GM18511 (cell line): ENCODE results near the gene ABHD6.
"Not testable (repeated sequence)": the region's sequence is repeated elsewhere in the genome, so short reads cannot be mapped to it uniquely, and the experiment has no call there.

Experiments used
- ATAC-seq: cut with Tn5 transposase; IDR thresholded peaks from one replicate; pipeline ENCODE4 v1.9.1; 2021; ENCODE audit warnings: mild to moderate bottlenecking, moderate library complexity; ENCODE audit not compliant: unreplicated experiment

Gene ABHD6

DNA sequence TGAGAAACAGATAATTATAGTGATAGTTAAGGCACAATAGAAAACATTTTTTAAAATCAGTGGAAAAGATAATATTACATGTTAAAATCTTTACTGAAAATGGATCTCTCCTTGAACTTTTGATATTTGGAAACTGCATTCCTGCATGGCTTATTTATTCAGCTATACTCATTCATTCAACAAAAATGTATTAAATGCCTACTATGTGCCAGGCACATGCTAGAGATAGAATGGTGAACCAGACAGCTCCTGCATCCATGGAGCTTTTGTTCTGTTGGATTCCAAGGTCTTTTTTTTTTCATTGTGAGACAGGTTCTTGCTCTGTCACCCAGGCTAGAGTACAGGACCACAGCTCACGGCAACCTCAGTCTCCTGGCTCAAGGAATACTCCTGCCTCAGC, 99.6 kb downstream of the ABHD6 start:
- no peak for ATAC-seq

DNA sequence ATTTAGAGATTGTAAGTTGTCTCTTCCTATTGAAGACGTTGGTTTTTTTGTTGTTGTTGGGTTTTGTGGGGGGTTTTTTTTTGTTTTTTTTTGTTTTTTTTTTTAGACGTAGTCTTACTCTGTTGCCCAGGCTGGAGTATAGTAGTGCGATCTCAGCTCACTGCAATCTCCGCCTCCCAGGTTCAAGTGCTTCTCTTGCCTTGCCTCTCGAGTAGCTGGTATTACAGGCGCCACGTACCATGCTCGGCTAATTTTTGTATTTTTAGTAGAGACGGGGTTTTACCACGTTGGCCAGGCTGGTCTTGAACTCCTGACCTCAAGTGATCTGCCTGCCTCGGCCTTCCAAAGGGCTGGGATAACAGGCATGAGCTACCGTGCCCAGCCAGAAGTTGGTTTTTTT, 101.6 kb downstream of the ABHD6 start:
- not testable (repeated sequence) for ATAC-seq

DNA sequence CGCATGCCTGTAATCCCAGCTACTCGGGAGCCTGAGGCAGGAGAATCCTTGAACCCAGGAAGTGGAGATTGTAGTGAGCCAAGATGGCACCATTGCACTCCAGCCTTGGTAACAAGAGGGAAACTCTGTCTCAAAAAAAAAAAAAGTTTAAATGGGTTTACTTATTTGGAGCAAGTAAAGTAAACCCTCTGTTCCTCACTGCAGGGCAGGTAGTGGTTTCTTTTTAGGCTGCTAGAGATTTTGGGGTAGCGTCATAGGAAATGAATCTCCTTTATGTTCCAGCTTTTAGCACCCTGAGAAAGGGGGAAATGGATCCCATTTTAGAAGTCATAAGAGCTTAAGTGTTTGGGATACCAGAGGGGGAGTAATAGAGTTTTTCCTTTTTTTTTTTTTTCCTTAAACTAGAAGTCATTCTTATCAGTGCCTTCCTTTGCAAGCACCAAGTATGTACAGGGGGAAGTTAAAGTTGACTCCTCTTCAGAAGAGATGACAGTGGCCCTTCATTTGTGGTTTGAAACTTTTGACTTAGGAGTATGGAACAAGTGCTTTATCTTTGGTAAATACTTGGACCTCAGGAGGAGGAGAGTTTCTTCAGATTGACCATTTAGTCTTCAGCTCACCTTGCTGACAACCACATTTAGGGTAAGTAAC, 103.1 kb downstream of the ABHD6 start:
- ATAC-seq: no peak

DNA sequence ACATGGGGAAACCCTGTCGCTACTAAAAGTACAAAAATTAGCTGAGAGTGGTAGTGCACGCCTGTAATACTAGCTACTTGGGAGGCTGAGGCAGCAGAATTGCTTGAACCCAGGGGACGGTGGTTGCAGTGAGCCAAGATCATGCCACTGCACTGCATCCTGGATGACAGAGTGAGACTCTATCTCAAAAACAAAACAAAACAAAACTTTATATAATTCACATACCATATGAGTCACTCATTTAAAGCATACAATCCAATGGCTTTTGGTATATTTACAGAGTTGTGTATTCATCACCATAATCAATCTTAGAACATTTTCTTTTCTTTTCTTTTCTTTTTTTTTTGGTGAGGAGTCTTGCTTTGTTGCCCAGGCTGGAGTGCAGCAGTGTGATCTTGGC, 103.8 kb downstream of the ABHD6 start:
- no peak for ATAC-seq

- ATAC-seq: no peak
These were observed 105.1 kb downstream of the ABHD6 start for GRCh38 chr3:58342676-58343075.
